HUES64 (cell line): ENCODE results near the gene TTYH2.

ENCODE experiments used
- H3K27ac ChIP-seq: 2 replicates; pipeline ENCODE4 v1.7.0; 2013; ENCODE audit warnings: low read depth, low read length, inconsistent platforms
- H3K27me3 ChIP-seq: 2 replicates; pipeline ENCODE4 v1.6.1; 2013; ENCODE audit warnings: mild to moderate bottlenecking, low read length; ENCODE audit not compliant: insufficient read depth
- H3K36me3 ChIP-seq: 2 replicates; pipeline ENCODE4 v1.6.1; 2013; ENCODE audit warnings: mild to moderate bottlenecking, low read length; ENCODE audit not compliant: insufficient read depth
- H3K4me1 ChIP-seq: 2 replicates; pipeline ENCODE4 v1.6.1; 2013; ENCODE audit warnings: mild to moderate bottlenecking, low read length, moderate library complexity; ENCODE audit not compliant: insufficient read depth
- H3K4me3 ChIP-seq: 2 replicates; pipeline ENCODE4 v1.5.1; 2013; ENCODE audit warnings: mild to moderate bottlenecking, low read length, moderate library complexity
- H3K9ac ChIP-seq: 2 replicates; pipeline ENCODE4 v1.6.1; 2013; ENCODE audit warnings: mild to moderate bottlenecking, low read depth, low read length
- H3K9me3 ChIP-seq: 2 replicates; pipeline ENCODE4 v1.6.1; 2013; ENCODE audit warnings: low read depth, low read length; ENCODE audit not compliant: insufficient read depth
- WGBS: fragments of 150-250, 120-280 bp; methylation state at CpG from one replicate; pipeline ENCODE4 v1.1.7; 2013; ENCODE audit warnings: missing lambda C conversion rate; 5-methylcytosine and 5-hydroxymethylcytosine counted together

Gene TTYH2

DNA sequence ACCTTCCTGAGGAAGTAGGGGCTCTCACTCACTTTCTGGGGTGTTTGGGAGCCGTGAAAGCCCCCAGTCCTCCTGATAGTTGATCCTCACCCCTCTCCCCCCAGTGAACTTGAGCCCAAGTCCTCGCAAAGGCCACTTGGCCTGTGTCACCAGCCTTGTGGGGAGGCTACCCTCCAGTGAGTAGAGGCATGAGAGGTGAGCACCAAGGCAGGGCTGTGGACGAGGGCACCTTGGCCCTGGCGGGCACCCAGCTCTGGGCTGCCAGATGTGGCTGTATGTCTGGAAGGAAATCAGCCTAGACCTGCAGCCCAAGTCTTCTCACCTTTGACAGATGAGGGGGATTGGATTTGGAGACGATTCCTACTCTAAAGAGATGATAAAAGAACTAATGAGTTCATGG is 3.1 kb downstream of the TTYH2 start:
- WGBS: 88% methylated on average over 5 of the region's 5 CpGs
- no peaks in the 10 kb centered on the region for H3K36me3 ChIP-seq

DNA sequence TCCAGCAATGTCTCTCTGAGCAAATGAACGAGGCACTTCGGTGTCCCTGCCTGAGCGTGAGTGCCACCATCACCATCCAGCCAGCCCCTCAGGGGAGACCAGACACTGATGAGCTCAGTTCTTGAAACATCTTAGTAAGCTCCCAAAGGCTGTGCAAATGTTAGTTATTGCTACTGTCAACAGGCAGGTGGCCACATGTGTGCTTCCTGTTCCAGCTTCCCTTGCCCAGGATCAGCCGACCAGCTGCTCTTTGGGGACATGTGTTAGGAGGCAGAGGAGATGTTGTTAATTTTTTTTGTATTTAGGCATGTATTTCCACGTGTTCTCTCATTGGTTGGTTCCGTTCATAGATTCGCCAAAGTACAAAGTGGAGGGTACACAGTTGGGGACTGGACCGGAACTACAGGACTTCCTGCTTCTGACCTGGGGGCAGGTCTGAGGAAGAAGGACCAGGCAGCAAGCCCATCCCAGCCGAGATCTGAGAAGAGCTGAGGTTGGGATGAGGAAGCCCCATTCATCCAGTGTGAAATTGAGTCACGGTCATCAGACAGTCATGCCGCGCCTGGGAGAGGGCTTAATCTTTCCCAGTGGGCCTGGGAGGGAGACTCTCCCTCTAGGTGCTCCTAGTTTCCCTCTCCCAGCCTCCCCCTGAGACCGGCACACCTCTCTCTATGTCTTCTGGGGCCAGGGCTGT is 3.8 kb downstream of the TTYH2 start:
- Histone ChIP-seq H3K36me3 (no peaks in the 10 kb centered on the region), H3K4me1 (0 out of 2 replicates have a peak, but pooled peaks cover 6% of the 10 kb centered on the region), H3K4me3 (no peak overlapping the region), H3K9me3 (no peaks in the 10 kb centered on the region), H3K27ac (no peak overlapping the region), H3K27me3 (peaks cover 31% of the 10 kb centered on the region), H3K9ac (no peak overlapping the region)
- 90% methylated on average over 13 of the region's 13 CpGs for WGBS

More for the DNA sequence above, 3.1 kb downstream of the TTYH2 start:
- Histone ChIP-seq H3K27ac (no peak overlapping the region), H3K4me3 (no peak overlapping the region), H3K9ac (no peak overlapping the region), H3K4me1 (peaks cover 11% of the 10 kb centered on the region), H3K9me3 (no peaks in the 10 kb centered on the region), H3K27me3 (peaks cover 36% of the 10 kb centered on the region)

DNA sequence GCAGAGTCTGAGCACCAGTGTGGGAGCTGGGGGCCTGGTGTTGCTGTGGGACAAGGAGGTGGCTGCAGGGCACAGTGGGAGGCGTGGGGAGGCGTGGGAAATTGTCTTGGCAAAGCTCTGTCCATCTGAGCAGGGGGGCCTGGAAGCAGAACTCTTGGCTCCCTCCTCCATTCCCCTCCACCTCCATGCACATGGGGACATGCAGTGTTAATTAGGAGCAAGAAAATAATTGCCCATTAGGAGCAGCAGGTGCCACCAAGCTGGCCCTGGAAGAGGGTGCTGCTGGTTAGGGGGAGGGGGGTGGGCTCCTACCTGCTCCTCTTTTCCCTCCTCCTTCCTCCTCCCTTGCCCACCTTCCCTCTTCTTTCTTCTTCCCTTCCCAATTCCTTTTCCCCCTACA is 4.5 kb downstream of the TTYH2 start:
- WGBS: 90% methylated on average over 2 of the region's 2 CpGs
- Histone ChIP-seq H3K27ac (no peak overlapping the region), H3K4me1 (0 out of 2 replicates have a peak, but pooled peaks cover 6% of the 10 kb centered on the region), H3K9ac (no peak overlapping the region), H3K4me3 (no peak overlapping the region), H3K9me3 (no peaks in the 10 kb centered on the region), H3K27me3 (peaks cover 24% of the 10 kb centered on the region), H3K36me3 (no peaks in the 10 kb centered on the region)

DNA sequence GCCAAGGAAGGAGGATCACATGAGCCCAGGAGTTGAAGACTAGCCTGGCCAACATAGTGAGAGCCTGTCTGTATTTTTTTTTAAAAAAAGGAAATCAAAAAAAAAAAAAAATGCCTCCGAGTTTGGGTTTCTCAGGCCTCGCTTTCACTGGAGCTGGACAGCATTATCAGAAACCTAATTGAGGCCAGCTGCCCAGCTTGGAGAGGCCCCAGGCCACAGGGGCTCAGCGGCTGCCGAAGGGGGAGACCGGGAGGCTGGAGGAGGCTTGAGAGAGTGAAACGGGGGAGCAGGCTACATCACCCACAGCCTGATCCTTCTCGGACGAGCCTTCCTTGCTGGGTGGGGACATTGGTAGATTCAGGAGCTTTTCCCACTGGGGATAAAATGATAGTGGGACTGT is 5.1 kb downstream of the TTYH2 start:
- no peaks in the 10 kb centered on the region for H3K36me3 ChIP-seq
- no peak overlapping the region for H3K4me3 ChIP-seq
- peaks cover 20% of the 10 kb centered on the region for H3K27me3 ChIP-seq
- H3K27ac ChIP-seq: no peak overlapping the region
- WGBS: 93% methylated on average over 8 of the region's 8 CpGs
- H3K9me3 ChIP-seq: no peaks in the 10 kb centered on the region
- no peak overlapping the region for H3K9ac ChIP-seq
- 0 out of 2 replicates have a peak, but pooled peaks cover 6% of the 10 kb centered on the region for H3K4me1 ChIP-seq

DNA sequence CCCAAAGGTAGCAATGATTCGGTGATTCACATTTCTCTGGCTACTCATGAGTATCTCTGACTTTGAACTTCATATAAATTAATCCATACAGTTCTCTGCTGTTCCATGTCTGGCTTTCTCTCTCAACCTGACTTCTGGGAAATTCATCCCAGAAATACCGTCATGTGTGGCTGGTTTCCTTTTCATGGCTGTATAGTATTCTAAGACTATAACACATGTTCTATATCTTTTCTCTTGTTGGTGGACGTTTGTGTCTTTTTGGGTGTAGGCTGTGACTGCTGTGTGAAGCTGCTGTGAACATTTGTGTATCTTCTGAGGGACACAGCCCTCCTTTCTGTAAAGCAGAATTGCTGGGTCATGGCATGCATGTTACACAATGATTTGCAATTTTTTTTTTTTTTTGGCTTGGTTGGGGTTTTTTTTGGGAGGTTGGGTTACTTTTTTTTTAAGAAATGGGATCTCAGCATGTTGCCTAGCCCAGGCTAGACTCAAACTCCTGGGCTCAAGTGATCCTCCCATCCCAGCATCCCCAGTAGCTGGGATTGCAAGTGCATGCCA is 6.3 kb downstream of the TTYH2 start:
- Histone ChIP-seq H3K9ac (no peak overlapping the region), H3K27me3 (peaks cover 8% of the 10 kb centered on the region; the same call in 1 of the 2 replicates), H3K9me3 (no peaks in the 10 kb centered on the region), H3K4me1 (no peaks in the 10 kb centered on the region), H3K36me3 (no peaks in the 10 kb centered on the region), H3K4me3 (no peak overlapping the region), H3K27ac (no peak overlapping the region)
- WGBS: 90% methylated on average over 2 of the region's 3 CpGs

DNA sequence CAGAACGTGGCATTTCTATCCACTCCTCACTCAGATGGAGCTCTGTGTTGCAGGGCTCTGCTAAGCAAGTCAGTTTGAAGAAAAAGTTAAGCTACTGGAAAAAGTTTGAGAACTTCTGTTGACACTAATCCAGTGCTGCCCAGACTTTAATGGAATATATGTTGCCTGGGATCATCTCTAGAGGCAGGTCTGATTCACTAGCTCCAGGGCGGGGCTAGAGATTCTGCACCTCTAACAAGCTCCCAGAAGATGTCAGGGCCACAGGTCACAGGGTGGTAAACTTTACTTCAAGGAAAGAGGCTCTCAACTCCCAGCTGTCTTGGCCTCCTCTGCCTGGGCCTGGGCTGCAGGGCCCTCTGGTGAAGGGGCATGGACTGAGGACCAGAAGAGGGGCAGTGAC is 6.8 kb downstream of the TTYH2 start:
- no peak overlapping the region for H3K4me3 ChIP-seq
- 100% methylated on average over 2 of the region's 2 CpGs for WGBS
- no peaks in the 10 kb centered on the region for H3K9me3 ChIP-seq
- H3K9ac ChIP-seq: no peak overlapping the region
- H3K27ac ChIP-seq: no peak overlapping the region
- 0 out of 2 replicates have a peak, but pooled peaks cover 3% of the 10 kb centered on the region for H3K27me3 ChIP-seq
- no peaks in the 10 kb centered on the region for H3K4me1 ChIP-seq
- H3K36me3 ChIP-seq: no peaks in the 10 kb centered on the region

DNA sequence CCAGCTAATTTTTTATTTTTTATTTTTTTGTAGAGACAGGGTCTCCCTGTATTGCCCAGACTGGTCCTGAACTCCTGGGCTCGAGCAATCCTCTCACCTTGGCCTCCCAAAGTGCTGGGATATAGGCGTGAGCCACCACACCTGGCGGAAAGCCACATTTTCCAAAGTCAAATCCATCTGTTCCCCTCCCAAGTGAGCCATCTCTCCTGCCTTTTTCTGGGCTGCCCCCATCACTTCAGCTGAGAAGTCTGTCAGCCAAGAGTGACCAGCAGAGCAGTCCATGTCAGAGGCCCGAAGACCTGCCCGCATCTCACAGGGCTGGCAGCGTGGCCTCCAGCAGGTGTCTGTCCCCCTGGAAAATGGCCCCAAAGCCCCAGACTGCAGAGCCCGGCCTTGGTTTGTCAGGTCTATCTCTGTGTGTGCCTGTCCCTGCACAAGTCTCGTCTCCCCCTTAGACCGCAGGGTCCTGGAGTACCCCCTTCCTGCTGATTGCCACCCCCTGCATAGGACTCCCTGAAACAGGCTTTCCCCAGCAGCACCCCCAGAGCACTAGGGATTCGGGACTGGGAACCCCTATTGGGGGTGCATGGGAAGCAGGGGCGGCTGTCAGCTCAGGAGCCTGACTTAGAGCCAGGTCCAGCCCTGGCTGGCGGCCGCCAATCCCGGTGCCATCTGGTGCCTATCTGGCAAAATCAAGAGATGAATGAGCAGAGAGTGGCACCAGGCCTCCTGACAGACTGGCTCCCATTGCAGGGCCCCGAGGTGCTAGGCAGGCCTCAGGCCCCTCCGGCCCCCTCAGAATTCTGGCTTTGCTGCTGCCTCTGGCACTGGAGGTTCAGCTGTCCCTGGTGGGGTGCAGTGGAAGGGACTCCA is 7.8 kb downstream of the TTYH2 start:
- Histone ChIP-seq H3K27ac (no peak overlapping the region), H3K9me3 (no peaks in the 10 kb centered on the region), H3K4me1 (no peaks in the 10 kb centered on the region), H3K4me3 (no peak overlapping the region), H3K27me3 (no peaks in the 10 kb centered on the region), H3K9ac (no peak overlapping the region), H3K36me3 (no peaks in the 10 kb centered on the region)
- WGBS: 93% methylated on average over 16 of the region's 16 CpGs

DNA sequence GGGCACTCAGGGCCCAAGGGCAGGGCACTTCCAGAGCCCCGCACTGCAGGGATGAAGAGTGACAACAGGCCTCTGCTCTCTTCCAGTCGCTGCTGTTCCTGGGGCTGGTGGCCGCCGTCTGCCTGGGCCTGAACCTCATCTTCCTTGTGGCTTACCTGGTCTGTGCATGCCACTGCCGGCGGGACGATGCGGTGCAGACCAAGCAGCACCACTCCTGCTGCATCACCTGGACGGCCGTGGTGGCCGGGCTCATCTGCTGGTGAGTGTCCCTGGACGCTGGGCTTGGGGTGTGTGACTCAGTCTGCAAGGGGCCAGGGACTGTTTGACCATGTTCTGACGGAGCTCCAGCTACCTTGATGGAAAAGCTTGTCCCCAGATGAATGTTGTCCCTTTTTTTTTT is 9.0 kb downstream of the TTYH2 start:
- WGBS: 91% methylated on average over 13 of the region's 13 CpGs
- no peak overlapping the region for H3K27ac ChIP-seq

DNA sequence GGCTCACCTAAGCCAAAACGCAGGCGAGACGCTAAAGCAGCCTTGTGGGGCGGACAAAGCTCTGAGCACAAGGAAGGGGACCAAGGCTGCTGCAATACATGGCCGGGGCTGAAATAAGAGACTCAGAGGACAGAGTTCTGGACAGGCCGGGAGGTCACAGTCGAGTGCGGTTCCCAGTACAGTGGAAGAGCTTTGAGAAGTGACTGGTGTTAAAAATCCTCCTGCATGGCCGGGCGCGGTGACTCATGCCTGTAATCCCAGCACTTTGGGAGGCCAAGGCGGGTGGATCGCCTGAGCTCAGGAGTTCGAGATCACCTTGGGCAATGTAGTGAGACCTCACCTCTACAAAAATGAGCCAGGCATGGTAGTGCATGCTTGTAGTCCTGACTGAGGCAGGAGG is 10.5 kb downstream of the TTYH2 start:
- no peak overlapping the region for H3K4me3 ChIP-seq
- H3K9me3 ChIP-seq: no peaks in the 10 kb centered on the region
- WGBS: 89% methylated on average over 14 of the region's 14 CpGs
- no peak overlapping the region for H3K27ac ChIP-seq
- H3K27me3 ChIP-seq: no peaks in the 10 kb centered on the region
- no peak overlapping the region for H3K9ac ChIP-seq
- H3K36me3 ChIP-seq: no peaks in the 10 kb centered on the region
- H3K4me1 ChIP-seq: no peaks in the 10 kb centered on the region

More for the DNA sequence above, 9.0 kb downstream of the TTYH2 start:
- no peaks in the 10 kb centered on the region for H3K9me3 ChIP-seq
- H3K36me3 ChIP-seq: no peaks in the 10 kb centered on the region
- H3K4me3 ChIP-seq: no peak overlapping the region
- H3K4me1 ChIP-seq: no peaks in the 10 kb centered on the region
- no peak overlapping the region for H3K9ac ChIP-seq
- no peaks in the 10 kb centered on the region for H3K27me3 ChIP-seq

DNA sequence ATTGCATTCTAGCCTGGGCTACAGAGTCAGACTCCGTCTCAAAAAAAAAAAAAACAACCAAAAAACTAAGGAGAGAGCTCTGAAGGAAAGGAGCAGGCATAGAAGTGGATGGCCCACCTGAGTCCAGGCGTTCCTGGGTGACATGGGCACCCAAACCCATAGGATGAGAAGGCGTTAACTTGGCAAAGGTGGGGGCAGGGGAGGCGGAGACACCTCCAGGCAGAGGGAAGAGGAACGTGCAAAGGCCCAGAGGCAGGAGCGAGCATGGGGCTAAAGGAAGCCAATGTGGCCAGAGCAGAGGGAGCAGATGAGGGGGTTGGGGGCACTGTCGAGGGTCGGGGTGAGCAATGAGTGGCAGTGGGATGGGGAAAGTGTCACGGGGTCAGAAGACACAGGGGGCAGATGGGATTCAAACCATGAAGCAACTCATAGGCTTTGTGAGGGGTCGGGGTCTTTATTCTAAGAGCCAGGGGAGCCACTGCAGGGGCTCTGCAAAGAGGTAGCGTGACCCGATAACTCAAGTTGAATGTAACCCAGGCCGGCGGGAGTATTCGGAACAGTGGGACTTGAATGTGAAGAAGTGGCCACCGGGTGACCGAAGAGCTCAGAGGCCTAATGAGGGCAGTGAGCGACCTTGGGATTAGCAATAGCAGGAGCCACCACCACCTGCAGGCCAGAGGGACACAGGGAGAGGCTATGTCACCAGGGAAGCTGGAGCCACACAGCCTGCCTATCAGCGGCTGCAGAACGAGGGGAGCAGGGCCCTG is 11.8 kb downstream of the TTYH2 start:
- 92% methylated on average over 20 of the region's 20 CpGs for WGBS
- Histone ChIP-seq H3K27me3 (no peaks in the 10 kb centered on the region), H3K9me3 (no peaks in the 10 kb centered on the region), H3K36me3 (no peaks in the 10 kb centered on the region), H3K9ac (no peak overlapping the region), H3K4me3 (no peak overlapping the region), H3K4me1 (no peaks in the 10 kb centered on the region), H3K27ac (no peak overlapping the region)
